GM19463 (cell line): Measurements from ENCODE around the gene MIA3.

Experiments used
- ATAC-seq: cut with Tn5 transposase; IDR thresholded peaks from one replicate; pipeline ENCODE4 v1.9.1; 2021; ENCODE audit warnings: mild to moderate bottlenecking, moderate library complexity; ENCODE audit not compliant: unreplicated experiment

The MIA3 gene

DNA sequence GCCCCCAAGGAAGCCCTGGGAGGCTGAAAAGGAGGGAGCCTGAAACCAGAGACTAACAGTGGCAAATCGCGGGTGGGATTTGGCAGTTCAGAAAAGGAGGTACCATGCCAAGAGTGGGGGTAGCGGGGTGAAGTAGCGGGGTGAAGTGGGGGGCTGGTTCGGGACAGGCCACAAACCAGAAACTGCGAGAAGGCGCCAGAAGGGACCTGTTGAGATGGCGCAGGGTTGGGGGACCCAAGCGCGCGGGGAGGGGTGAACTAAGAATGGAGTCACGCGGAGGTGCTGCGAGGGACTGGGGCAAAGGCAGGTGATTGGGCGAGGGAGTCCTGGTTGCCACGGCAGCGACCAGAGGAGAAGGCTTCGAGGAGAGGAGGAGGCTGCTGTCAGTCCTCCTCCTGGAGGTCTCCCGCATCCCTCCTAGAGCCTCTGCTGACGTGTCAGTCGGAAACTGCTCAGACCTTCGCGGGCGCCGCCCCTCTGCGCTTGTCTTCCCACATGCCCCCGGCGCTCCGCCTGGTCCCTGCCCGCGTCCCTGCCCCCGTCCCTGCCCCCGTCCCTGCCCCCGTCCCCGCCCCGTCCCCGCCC, 438 bp upstream of the MIA3 start:
- ATAC-seq = peak; percentile 70

DNA sequence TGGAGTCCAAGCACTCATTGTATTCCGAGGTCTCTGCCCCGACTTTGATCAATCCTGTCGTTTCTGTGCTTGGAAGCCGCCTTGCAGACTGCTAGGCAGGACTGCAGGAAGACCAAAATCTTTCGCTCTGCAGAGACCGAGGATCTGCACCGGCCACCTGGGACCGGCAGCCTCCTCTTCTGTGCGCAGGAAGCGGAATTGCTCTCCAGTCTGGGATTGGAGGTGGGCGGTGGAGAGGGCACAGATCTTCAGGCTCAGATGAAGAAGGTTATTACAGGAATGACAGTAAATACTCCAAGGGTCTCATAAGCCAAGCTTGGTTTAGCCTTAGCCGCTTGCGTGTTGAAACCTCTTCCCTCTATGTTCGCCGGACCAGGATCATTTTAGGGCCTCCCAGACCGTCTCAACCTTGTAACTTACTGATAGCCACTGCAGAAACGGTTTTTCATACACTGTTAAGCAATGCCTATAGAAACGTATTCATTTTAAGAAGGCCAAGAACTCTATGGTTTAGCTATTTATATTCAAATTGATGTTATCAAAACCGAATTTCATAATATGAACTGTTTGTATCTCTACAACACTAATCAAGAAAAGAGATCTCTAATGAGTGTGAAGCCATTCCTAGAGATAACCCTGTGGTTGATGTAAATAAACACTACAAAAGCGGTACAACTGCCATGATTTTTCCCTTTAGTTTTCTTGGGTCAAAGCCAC, 1.1 kb downstream of the MIA3 start:
- no peak for ATAC-seq

DNA sequence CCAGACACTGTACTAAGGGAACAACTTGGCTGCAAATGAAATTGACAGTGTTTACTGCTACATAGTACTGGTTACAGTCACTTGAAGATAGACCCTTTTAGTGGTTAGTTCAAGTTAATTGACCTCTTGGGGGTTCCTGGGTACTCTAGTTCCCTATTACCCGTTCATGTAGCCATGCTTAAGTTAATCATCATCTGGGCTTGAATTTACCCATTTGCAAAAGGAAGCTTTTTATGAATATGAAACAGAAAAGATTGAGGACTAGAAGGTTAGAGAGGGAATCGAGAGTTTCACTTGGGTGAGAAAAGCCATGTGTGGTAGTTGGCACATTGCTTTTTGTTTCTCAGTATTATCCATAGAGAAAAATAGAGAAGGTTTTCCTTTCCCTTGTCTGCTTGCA, 2.7 kb downstream of the MIA3 start:
- ATAC-seq = peak; percentile 56

DNA sequence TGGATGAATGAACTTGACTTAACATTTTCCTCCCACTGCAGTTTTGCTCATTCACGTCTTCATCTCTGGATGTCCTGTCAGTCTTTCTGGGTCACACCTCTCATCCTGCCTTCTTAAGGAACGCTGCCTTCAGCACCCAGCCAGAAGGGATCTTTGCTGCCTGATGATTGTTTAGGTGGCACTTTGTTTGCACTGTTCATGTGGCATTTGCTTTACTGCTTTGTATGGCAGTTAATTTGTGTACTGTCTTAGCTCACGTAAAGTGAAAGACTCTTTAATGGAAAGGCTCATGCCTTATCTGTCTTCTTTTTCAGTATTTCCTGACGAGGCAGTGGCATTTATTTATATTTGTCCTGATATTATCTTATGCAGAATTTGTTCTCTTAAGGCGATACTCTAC, 4.9 kb downstream of the MIA3 start:
- ATAC-seq = no peak

DNA sequence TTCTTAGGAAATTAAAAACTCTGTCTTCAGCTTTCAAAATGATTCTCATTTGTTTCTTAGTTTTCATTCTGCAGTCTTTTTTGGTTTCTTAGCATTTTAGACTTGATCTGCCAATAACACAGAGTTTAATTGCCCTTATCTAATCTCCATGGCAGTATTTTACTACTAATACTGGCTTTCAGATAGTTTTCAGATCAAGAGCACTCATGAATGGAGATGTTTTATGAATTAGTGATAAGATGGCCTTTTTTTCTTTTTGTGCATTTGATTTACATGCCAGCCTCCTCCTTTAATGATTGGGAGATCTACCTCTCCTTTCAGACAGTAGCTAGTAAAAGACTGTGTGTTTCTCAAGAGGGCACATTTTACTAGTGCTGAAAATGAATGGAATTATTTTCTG, 5.6 kb downstream of the MIA3 start:
- no peak for ATAC-seq

DNA sequence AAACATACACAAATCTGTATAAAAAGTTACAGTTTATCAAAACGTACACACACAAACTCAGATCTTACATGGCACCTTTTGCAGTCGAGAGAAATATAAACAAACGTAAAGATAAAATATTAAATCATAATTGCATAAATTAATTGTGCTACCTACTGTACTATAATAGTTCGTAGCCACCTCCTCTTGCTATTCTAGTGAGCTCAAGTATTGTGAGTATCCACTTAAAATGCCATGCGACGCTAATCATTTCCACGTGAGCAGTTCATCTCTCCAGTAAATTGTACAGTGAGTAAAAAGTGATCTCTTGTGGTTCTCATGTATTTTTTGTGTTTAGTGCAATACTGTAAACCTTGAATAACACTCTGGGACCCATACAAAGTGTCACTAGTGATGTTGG, 6.3 kb downstream of the MIA3 start:
- no peak for ATAC-seq

DNA sequence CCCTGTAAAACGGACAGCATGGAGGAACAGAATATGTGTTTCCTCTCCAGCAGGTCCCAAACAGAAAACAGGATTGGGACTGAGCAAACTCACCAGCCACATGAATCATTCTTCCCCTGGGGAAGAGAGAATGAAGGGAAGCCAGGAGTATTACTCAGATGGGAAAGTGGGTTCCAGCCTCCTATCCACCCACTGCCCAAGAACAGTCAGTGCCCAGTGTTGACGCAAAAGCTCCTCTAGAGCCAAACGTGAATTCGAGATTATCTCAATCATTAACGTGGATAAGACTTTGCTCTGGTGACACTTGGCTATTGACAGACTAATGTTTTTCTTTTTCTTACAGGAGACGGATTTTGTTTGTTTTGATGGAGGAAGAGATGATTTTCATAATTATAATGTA, 9.3 kb downstream of the MIA3 start:
- no peak for ATAC-seq

DNA sequence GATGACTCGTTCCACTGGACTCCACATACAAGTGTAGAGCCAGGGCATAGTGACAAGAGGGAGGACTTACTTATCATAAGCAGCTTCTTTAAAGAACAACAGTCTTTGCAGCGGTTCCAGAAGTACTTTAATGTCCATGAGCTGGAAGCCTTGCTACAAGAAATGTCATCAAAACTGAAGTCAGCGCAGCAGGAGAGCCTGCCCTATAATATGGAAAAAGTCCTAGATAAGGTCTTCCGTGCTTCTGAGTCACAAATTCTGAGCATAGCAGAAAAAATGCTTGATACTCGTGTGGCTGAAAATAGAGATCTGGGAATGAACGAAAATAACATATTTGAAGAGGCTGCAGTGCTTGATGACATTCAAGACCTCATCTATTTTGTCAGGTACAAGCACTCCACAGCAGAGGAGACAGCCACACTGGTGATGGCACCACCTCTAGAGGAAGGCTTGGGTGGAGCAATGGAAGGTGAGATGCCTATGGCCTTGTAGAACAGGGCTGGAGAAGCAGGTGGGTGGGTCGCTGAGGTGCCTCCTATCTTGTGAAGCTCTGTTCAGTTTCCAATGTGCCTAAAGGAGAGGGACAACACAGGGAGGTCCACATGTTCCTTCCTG, 12.1 kb downstream of the MIA3 start:
- no peak for ATAC-seq

DNA sequence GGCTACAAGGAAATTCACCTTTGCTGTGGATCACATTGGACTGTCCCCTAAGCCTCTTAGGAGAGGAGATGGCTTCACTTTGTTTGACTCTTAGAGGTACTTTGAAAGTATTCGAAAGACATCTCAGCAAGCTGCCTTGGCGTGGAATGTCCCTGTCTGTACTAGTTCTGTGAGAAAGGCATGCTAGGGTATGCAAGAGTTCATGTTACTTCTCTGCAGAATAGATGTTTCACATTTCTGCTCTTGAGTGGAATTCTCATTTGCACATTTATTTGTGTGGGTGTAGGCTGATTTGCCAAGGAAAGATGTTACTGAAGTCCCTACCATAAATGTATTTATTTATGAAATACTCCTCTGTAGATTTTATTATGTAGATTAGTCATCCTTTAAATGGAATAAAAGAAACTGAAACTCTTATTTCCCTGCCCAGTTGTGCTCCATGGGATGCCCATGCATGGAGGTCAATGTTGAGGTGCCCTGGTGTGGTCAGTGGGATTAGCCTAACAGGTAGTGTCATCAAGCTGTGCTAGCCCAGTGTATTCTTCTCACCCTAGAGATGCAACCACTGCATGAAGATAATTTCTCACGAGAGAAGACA, 13.8 kb downstream of the MIA3 start:
- ATAC-seq = no peak

DNA sequence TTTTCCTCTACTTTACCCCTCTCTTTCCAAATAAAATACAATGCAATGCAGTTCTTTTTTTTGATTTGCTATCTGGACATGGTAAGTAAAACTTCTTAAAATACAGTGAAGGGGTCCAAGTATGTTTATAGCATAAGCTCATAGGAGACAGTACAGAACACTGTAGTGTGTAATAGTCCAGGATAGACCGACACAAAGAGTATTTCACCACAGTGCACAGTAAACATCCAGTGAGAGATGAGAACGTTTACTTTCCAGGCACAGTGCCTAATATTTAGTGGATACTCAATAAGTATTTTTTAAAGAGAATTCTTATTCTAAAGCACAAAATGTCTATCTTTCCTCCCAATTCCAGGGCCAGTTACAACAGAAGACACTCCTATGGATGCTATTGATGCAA, 14.9 kb downstream of the MIA3 start:
- no peak for ATAC-seq

DNA sequence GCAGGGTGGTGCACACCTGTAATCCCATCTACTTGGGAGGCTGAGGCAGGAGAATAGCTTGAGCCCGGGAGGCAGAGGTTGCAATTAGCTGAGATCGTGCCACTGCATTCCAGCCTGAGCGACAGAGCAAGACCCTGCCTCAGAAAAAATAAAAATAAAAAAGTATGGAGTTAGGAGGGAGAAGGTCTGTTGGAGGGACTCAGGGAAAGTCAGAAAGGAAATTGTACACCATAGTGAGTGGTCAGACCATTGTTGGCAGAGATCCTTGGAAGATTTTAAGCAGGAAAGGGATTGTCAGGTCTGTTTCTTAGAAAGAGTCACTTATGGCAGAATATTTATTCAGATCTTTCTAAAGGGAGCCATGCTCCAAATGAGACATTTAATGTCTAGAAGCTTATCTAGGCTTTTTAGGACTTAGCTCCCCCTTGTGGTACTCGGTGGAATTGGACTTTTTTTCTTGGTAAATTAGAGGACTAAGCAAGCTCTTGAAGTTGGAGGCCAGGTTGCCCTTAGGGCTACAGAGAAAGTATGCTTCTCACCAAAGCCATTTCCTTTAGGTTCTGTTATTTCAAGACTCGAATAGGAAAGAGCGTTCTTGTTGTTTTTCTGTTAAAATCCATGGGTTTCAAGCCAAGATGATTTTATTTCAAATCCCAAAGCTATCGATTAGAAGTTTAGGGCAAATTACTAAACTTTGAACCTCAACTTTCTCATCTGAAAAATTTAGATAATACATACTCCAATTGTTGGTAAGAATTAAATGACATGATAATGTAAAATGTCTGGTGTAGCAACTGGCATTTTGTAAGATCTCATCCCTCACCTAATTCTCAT, 16.5 kb downstream of the MIA3 start:
- ATAC-seq = peak; percentile 84

DNA sequence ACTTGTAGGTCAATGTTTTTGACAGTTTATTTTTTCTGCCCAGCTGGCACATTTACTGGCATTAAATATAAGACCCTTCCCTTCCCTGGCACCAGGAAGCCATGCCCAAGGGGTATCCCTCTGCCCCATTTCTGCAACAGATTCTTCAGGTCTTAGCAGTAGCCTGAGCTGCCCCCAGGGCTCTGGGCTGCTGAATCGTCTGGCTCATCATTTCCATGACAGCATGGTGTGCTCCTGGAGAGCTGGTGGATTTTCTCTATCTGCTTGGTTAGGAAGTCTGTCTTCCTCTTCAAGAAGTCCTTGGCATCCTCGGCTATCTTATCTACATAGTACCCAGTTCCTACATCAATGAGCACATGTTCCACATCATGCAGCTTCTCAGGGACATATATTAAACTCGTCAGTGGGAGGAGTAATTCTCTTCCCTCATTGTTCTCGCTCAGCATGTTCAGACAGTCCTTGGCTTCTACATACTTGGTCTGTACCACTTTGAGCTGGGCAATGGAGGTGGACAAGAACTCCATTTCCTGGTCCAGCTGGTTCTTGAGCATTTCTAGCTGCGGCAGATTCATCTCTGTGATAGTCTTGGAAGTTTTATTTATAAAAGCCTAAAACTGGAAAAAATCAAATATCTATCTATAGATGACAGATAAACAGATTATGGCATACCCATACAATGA, 23.5 kb downstream of the MIA3 start:
- no peak for ATAC-seq

DNA sequence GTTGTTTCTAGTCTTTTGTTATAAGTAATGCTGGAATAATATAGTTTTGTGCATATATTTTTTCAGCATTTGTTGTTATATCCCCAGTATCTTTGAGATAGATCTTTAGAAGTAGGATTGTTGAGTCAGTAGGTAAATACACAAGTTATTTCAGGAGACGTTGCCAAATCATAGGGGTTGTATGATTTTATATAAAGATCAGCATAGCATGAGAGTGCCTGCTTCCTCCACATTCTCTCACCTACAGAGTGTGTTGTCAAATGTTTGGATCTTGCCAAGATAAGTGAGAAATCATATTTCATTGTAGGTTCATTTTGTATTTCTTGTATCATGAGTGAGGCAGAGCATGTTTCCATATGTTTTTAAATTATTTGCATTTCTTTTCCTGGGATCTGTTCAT, 24.6 kb downstream of the MIA3 start:
- no peak for ATAC-seq

DNA sequence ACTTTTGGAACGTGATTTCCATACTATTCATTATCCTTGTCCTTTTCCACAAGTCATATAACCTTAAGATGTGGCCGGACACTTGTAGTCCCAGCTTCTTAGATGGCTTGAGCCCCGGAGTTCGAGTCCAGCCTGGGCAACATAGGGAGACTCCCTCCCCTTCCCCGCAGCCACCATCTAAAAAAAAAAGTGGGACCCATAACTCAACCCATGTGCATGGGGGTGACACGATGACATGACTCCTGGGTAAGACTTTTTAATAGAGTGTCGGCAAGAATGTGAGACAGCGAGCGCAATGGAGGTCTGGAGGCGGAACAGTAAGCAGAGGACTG, 25.7 kb downstream of the MIA3 start:
- ATAC-seq = no peak

DNA sequence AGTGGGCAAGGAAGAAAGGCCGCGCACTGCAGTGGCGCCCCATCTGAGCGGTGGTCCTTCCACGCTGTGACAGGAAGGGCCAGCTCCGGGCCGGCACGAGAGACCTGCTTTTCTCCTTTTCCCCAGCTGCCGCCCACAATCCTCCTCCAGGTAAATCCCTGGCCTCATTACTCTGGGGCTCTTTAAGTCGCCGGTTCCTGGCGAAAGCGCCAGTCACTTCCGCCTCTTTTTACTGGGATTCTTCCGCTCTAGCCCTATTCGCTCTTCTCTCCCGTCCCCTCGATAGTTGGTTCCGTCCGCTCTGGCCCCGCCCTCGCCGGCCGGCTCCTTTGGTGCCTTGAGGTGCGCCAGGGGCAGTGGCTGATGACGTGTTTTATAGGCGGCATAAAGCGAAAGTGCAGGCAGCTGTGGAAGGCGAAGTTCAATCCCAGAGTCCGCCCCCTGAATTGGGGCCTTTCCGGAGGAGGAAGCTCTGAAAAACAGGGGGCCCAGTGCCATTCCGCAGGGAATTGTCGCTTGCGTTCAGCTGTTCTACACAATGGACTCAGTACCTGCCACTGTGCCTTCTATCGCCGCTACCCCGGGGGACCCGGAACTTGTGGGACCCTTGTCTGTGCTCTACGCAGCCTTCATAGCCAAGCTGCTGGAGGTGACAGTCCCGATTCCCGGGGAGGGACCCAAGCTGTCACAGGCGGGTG, 26.2 kb downstream of the MIA3 start:
- ATAC-seq = peak; percentile 96

DNA sequence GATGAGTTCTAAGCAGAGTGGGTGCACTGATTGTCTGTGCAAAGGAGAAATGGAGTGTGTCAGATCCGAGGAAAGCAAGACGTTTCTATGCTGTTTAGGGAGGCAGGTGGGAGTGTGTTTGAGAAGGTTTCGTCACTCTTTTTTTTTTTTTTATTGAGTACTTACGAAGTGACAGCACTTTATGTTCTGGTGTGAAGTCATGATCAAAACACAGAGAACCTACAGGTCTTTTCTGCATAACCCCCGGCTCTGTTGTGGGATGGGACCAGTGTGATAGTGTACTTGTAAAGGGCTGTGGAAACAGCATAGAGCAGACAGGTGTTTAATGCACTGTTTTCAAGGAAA, 26.7 kb downstream of the MIA3 start:
- no peak for ATAC-seq

DNA sequence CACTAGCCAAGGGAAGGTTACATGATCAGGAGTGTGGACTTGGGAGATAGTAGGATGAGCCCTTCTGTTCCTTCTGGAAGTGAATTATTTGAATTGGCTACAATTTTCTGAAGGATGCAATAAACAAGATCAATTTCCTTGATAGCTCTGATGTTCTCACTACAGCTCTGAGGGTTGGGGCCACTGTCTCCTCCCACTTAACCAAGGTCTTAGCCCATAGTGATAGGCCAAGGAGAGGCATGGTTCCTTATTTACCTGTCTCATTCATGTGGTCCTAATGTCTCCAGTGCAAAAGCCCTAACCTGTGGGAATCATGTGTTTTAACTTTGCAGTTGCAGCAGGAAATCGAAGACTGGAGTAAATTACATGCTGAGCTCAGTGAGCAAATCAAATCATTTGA, 34.8 kb downstream of the MIA3 start:
- ATAC-seq = no peak

DNA sequence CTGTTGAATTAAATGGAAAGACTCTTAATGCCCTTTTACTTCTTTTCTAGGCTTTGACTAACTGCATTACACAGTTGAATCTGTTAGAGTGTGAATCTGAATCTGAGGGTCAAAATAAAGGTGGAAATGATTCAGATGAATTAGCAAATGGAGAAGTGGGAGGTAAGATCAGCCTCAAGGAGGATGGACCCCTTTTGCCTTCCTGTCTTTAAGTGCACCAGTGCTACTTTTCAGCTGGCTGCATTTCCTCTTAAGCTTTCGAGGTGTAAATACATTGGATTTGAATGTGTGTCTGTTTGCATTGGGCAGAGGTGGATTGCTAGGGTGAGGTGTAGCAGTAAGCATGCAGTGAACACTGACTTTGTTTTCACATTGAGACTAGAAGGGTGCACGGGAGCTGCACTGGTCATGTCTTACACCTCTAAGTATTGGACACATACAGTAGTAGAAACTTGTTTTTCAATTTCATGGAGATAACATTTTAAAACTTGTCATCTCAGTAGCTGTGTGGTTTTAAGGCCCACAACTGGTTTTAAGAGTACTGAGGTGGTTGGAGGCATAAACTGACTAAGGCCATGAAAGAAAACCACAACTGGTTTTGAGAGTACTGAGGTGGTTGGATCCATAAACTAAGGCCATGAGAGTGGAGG, 35.4 kb downstream of the MIA3 start:
- ATAC-seq = peak; percentile 61

DNA sequence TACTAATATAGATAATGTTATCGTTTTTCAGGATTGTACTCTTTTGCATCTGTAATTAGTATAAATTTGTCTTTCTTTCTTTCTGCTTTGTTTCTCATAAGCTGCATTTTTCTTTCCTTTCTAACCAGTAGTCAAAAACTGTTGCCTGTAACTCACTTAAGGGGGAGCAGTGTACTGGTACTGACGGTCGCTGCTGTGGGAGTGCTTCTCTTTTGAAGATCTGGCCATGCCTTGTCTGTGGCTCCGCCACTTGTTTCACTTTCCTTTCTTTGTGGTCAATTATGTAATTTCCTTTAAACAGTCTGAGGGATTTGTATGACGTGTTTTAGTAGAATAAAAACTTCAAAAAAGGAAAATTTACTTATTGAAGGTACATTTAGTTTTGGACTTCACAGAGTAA, 37.0 kb downstream of the MIA3 start:
- peak; percentile 97 for ATAC-seq
